HG03045 (cell line): ENCODE measurements around the gene CTSS.
"Not testable (repeated sequence)": the region's sequence is repeated elsewhere in the genome, so short reads cannot be mapped to it uniquely, and the experiment has no call there.

Experiments used
- ATAC-seq: cut with Tn5 transposase; IDR thresholded peaks from one replicate; pipeline ENCODE4 v1.9.1; 2021; ENCODE audit warnings: mild to moderate bottlenecking, moderate library complexity; ENCODE audit not compliant: unreplicated experiment

CTSS gene

DNA sequence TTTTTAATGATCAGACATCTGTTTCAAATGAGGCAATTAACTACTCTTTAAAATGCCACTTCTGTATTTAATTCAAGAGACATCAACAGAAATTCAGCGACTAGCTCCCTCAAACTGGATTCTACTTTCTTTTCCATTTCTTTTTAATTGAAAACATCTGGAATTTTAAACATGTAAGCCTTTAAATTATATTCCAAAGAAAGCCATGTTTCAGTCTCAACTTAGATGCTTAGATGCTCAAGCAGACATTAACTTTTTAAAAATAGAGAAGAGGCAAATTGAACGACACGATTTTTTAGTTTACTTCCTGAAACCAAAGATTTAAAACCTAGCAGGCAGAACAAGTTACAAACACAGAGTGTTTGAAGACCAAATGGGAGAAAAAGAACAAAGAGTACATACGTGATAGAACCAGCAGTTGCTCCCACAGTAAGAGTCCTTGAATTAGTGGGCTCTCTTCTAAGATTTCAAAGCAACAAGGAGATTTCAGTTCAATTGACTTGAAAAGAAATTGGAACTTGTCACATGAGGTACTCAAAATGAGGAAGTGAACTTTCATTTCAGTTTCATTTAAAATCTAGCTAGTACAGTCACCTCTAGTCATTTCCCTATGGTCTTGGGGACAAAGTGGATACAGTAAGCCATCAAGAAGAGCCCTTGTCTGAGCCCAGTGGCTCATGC lies at the start of gene CTSS:
TSS of gene CTSS (minus strand) at position 483 of the 681 bp plus-strand sequence. CDS start 1,015 bp downstream, outside the sequence.
- peak; percentile 82 for ATAC-seq

DNA sequence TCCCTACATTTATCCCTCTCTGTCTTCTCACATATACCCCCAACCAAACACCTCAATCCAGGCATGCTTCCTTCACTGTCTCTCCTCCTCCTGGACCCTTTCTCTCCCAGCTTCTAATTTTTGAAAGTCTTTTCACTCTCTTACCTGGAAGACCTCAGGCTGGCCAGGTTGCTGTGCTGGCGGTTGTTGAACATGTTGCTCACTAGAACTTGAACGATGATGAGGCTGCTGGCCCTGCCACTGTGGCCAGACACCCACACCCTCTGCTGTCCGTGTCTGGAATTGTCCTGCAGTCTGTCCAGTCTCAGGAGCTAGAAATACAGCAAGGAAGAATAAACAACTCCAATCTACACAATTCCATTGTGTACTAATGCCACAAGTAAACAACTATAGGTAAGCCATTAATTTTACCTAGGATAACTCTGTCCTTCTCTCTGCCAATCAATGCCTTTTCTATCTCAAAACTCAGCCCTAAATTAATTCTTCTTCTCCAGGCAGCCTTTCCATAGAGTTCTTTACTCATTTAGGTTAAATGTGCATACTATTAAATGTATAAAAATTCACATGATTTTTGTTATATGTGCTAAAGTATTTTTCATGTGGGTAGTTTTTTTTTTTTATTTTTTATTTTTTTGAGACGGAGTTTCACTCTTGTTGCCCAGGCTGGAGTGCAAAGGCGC lies 47.6 kb upstream of the CTSS start:
- no peak for ATAC-seq

DNA sequence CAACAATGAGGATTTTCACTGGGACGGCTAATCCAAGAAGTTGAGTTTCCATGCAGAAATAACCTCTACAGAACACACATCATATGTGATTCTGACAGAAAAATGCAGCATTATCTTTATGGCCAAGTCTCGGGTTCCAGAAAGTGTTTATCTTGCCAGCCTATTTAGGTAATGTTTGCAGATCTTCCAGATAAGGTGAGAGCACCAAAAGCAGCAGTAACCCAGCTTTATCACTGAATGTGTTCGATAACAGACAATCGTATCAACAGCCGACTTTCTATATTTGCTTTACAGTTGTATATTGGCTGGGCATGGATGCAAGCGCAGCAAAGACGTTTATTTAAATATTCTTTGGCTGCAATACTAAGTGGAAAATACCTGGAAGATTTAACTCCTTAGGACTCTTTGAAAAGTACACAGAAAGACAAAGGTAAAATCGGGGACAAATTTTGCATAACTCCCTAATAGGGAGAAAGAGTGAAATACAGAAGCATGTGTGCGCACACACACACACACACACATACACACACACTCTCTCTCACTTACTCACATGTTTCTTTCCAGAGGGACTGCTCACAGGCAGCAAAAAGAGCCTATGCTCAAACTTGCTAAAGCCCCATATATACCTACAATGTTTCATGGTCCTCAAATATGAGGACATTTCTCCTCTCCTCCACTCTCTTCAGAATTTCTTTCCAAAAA lies 45.5 kb upstream of the CTSS start:
- no peak for ATAC-seq

DNA sequence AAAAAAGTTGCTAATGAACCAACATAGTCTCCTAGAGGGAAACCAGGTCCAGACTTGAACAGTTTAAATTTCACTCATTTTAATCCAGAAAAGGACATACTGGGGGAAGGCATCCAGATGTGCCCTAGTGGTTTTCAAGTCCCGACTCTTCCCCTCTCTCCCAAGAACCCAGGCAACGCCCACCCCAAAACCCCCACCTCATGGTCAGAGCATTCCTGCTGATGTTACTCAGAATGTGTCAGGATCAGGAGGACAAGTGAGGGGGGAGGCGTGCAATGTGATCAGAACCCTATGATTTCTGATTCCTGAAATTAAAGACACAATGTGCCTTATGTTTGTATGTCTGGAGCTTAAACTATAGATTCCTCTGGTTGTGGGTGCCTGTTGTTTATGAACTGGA lies 44.1 kb upstream of the CTSS start:
- ATAC-seq: no peak

DNA sequence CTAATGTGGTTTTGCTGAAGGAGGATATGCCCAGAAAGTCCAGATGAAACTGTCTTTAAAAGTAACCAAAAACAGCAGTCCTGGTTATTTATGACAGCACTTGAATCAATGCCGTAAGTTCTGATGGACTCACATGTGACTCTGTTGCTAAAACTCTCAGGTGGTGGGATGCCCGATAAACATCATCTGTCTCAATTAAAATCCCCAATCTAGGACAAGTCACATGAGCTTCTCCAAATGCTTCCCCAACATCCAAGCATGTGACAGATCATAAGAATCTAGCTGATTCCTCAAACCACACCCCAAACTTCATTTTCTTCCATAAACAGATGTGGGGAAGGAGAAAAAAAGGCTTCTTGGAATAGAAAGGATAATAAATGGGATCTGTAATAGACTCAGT lies 43.3 kb upstream of the CTSS start:
- no peak for ATAC-seq

DNA sequence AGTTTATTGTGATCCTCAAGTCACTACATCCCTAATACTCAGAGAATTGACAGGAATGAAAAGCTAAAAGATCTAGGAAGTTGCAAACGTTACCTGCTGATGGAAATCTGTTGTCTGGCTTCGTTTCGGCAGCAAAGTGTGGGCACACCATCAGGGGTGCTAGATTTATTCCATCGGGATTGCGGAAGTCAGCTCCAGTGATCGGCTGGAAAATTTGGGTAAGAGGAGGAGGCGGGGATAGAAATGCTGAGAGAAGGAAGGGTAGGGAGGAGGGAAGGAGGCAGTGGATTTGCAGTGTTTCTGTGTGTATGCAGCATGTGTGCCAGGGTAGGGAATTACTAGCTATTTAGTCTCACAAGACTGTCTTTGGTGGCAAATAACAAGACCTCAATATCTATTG lies 42.5 kb upstream of the CTSS start, which contains the start of gene CTSK:
TSS of gene CTSK (minus strand) at position 140 of the 400 bp plus-strand sequence. CDS start 1,455 bp downstream, outside the sequence.
- no peak for ATAC-seq

DNA sequence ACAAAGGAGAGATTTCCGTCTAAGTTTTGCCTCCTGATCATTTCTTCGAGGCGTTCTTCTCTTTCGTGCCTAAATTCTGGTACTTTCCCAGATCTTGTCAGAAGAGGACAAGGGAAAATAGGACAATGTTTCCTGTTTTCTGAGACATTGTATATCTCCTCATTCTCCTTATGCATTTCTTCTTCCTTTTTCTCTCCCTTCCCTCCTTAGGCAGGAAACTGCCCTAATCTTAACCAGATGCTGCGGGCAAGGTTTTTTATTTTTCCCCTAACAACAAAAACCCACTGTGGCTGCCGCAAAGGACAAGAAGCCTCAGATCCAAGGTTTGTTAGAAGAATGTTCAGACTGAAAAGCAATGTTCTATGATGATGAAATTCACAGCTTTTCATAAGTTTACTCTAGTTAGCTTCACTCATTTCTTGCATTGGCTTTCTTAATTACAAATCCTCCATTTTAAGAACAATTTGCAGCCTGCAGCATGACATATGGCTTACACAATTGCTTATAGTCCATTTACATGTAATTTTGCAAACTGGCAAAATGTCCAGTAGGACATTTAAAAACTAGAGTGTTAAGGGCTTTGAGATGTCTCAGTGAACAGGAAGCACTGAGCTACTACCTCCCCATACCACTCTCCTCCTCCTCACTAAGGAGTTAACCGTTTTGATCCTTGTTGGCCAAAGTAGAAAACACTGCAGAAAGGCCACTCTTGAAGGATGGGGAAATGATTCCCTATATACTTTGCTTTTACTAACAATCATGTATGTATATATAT lies 41.9 kb upstream of the CTSS start:
- ATAC-seq: no peak

DNA sequence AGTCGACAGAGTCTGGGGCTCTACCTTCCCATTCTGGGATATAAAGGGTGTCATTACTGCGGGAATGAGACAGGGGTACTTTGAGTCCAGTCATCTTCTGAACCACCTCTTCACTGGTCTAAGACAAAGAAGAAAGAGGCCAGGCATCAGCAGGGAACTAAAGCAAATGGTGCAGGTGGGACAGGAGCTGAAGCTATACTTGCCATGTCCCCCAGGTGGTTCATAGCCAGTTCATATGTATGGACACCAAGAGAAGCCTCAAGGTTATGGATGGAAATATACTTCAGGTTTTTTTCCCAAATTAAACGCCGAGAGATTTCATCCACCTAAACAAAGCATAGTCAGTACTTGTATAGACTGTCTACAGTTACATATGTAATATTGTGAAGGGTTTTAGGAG lies 40.3 kb upstream of the CTSS start:
- no peak for ATAC-seq

DNA sequence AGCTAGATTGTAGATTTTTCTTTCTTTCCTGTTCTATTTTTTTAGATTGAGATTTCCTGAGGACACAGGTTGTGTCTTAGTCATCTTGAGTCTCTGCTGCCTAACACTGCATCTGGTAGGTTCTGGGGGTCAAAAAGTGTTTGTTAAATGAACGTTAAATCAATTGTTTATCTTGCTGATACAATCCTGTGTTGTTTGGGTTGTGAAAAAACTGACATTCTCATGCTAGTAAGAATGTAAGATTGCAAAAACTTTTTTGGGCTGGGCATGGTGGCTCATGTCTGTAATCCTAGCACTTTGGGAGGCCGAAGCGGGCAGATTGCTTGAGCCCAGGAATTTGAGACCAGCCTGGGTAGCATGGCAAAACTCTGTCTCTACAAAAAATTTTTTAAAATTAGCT lies 39.1 kb upstream of the CTSS start:
- no peak for ATAC-seq

DNA sequence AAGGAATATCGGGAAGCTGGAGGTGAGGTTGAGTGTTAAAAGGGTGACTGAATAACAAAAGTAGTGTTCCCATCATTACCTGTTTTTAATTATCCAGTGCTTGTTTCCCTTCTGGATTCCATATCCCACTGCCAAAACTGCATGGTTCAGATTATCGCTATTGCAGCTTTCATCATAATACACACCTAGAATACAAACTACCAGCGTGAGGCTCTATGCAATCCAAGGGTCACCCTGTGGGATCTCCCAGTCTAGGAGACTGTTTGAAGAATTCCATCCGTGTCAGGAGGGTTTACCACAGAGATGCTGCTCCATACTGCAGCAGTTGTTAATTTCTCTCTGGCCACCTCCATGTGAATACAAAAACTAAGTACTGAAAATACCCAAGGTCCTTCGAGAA lies 33.5 kb upstream of the CTSS start:
- no peak for ATAC-seq

DNA sequence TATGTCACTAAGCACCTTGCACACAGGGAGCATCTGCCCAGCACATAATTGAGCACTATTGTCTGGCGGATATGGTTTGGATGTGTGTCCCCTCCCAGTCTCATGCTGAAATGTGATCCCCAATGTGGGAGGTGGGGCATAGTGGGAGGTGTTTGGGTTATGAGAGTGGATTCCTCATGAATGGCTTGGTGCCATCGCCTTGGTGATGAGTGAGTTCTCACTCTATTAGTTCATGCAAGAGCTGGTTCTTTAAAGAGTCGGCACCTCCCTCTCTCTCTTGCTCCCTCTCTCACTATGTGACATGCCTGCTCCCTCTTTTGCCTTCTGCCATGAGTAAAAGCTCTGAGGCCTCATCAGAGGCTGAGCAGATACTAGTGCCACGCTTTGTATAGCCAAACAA lies 32.9 kb upstream of the CTSS start:
- no peak for ATAC-seq

DNA sequence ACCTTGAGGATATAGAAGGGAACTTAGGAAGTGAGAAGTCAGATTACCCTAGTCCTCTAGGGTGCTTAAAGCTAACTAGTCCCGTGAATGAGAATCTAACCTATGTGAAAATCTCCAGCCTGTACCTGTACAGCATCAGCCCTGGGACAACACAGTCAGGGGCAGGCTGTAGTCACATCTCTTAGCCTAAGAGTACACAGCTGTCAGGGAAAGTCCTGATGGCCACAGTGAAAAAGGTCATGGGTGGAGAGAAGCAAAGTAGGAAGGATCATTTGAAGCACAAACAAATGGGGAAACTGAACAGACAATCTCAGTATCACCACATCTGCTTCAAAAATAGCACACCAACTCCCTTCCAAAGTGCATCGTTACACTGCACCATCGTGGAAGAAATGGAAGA lies 30.8 kb upstream of the CTSS start:
- no peak for ATAC-seq

DNA sequence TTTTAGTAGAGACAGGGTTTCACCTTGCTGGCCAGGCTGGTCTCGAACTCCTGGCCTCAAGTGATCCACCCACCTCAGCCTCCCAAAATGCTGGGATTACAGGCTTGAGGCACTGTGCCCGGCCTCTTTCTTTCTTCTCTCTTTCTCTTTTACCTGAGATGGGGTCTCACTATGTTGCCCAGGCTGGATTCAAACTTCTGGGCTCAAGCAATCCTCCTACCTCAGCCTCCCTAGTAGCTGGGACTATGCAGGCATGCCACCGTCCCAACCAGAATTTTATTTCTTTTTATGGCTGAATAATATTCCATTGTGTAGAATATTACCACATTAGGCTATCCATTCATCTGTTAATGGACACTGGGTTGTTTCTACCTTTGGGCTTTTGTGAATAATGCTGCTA lies 28.2 kb upstream of the CTSS start:
- not testable (repeated sequence) for ATAC-seq

DNA sequence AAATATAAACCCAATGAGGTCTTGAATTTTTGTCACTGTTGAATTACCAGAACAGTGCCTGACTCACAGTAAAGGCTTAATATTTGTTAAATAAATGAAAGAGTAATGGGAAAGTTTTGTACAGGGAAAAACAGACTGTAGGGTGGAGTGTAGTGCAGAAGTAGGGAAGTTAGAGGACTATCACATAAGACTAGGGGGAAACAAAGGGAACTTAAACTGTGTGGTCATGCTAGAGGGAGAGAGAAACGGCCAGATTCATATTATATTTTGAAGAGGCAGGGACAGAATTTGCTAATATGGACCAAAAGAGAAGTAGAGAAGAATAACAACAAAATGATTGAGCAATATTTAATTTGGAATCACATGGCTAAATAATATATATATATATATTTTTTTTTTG lies 27.6 kb upstream of the CTSS start:
- no peak for ATAC-seq

DNA sequence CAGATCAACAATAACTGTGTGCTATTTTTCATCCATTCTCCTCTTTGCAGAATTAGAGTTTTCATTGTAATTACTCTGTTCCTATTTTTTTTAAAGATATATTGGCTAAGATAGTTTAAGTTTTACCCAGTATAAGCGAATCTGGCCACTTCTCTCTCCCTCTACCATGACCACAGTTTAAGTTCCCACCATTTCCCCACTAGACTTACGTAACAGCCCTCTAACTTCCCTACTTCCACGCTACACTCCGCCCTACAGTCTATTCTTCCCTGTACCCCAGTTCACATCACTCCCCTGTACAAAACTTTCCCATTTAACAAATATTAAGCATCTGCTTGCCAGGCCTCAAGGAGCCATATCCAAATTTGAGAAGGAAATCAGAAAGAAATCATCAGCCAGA lies 26.0 kb upstream of the CTSS start:
- no peak for ATAC-seq

DNA sequence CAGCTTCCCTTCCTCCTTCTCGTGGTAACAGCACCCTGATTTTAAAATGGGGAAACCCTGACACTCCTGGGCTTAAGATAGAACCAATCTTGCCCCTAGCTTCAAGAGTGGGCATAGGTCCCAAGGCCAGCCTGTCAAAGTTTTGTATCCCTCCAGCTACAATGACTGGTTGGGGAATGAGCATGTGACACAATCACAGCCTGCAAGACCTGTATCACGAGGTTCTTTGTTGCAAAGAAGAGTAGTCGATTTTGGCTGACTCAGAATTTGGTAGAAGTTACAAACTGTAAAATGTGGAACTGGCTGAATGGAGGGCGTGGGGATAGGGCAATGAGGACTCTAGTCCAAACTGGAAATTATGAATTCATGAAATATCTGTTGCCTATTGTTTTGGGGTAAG lies 23.8 kb upstream of the CTSS start:
- no peak for ATAC-seq

DNA sequence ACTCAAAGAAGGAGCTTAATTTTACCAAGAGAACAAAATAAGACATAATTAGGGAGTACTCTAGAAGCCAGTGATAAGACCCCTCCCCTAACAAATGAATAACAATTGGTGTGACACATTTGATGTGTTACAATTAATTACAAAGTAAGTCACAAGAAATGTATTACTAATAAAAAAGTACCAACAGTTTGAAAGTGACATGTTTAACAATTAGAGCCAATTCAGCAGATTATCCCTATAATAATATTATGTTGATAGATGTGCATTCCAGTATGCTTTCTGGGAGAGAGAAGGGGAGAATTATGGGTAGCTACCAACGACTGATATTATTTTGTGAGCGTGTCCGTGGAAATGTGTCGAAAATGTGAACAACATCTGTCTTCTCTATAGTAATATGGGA lies 23.4 kb upstream of the CTSS start:
- no peak for ATAC-seq

DNA sequence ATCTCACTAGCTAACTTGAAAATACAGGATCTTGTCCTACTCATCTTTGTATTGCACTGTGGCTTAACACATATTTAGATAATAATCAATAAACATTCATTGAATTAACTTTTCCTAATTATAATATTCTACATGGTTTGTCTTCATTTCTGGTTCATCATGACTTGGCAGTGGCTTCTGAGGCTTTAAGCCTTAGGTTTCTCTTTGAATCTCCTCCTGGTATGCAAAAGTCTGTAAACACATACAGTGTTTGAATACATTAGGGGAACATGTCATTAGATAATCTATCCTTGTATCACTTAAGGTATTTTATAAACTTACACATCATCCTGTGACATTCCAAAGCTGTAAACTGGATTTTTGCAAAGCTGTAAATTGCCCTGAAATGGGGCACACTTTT lies 21.9 kb upstream of the CTSS start:
- ATAC-seq: no peak

DNA sequence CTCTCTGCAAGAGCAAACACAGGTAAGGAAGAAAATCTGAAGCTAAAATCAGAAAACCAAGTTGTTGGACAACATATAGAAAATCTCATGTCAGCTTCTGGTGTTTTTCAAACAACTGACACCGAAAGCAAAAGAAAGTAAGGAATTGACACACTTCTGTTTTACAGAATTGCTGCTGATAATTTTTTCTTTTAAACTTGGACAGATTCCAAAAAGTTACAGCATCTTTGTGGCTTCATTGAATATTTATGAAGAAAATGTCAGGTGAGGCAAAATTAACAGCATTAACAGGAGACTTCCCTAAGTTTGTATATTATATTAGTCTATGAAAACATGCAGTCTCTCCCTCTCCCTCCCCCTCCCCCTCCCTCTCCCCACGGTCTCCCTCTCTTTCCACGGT lies 14.9 kb upstream of the CTSS start:
- no peak for ATAC-seq

DNA sequence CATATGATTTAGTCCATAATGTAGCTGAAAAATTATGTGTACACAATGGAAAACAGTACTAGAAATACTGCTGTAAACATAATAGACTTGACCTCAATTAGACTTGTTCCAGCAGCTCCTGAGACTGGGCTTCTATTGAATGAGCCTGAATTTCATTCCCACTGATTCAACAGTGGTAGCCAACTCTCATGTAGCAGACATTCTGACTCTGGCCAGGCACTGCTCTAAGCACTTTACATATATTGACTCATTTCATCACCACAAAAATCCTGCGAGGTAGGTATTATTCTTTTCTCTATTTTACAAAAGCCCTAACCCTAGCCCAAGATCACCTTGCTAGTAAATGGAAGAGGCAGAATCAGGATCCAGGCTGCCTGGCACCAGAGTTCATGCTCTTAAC lies 12.8 kb upstream of the CTSS start:
- ATAC-seq: no peak

DNA sequence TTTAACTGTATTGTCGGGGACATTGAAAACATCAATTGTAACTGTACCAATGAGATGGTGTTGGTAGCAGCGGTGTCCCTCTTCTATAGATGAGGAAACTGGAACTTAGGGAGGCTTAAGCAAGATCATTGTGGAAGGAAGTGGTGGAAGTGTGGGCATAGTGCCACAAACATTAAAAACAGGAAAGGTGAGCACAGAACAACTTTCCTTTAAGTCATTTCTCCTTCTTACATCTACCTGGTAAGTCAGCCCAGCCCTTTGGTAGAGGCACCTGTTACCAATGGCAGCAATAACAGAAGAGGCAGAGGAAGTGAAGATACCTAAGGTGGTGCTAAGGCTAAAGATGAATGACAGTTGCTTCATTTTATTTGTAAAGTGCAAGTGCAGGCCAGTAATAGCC lies 12.0 kb upstream of the CTSS start:
- ATAC-seq: no peak
